K562 (cell line): Measurements from ENCODE around the gene AGTR1. TPM values are rescaled to one million over a fixed set of nuclear protein-coding genes. Genes with fewer than 3 reads are reported as not detected.

Experiments
- ATAC-seq: fragments of 200-7000 bp; cut with Tn5 transposase; 3 replicates; pipeline ENCODE4 v1.9.1; 2020; ENCODE audit warnings: moderate library complexity
- BruUV-seq: library from RNA; stranded (reverse); fragments of 400-500 nt; replicated peaks from 2 replicates; lab custom pipeline; 2021; lab: Mats Ljungman, UMichigan
- CTCF ChIA-PET: fragments of 300-600 bp; formaldehyde crosslinking; extraction: SDS; loops from one replicate; lab custom pipeline; 2021; ENCODE audit warnings: low intra/inter-chr PET ratio; lab: Yijun Ruan, JAX
- POLR2A ChIA-PET: fragments of 300-600, 350-650 bp; sonication (Branson Sonifier 250); formaldehyde crosslinking; extraction: SDS; loops from one replicate; lab custom pipeline; 2021; ENCODE audit warnings: antibody characterized with exemption, inconsistent platforms; lab: Yijun Ruan, JAX
- DNase-seq, 4 experiments: peaks; one replicate each; pipeline versions ENCODE4 v3.0.0 to v3.0.0-alpha.2; 2011 to 2018; ENCODE audit warnings: low spot score in 3 of 4, mixed read lengths in 3 of 4; ENCODE audit errors: extremely low read depth in 1 of 4
- FAIRE-seq: peaks from 2 replicates; lab custom pipeline; 2011; peaks lifted over from hg19 to GRCh38; lab: Jason Lieb, UNC
- H2AFZ ChIP-seq: 2 replicates; pipeline ENCODE4 v1.6.0; 2011; ENCODE audit warnings: low read depth, low read length, control low read depth, inconsistent platforms
- H3K27ac ChIP-seq: fragments of 200-600 bp; 3 replicates; pipeline ENCODE4 v1.8.0; 2011; ENCODE audit warnings: low read depth, mild to moderate bottlenecking, control low read depth, inconsistent platforms, low read length, moderate library complexity, mixed read lengths; ENCODE audit errors: extremely low read depth
- H3K27me3 ChIP-seq, 2 experiments: fragments of 300-600 bp in 1 of 2; 2 replicates in 1 of 2; 3 replicates in 1 of 2; pipeline versions ENCODE4 v1.6.0 to v1.8.0; 2011; ENCODE audit warnings: inconsistent platforms in 2 of 2, low read length in 2 of 2, mild to moderate bottlenecking in 1 of 2, mixed read lengths in 1 of 2, moderate library complexity in 1 of 2; ENCODE audit not compliant: control insufficient read depth in 2 of 2, insufficient read depth in 2 of 2
- H3K36me3 ChIP-seq: fragments of 300-600 bp; 3 replicates; pipeline ENCODE4 v1.8.0; 2011; ENCODE audit warnings: mild to moderate bottlenecking, low read length, inconsistent platforms; ENCODE audit not compliant: control insufficient read depth, insufficient read depth
- H3K4me1 ChIP-seq, 2 experiments: fragments of 200-600 bp in 1 of 2; replicated peaks in 1 of 2; 2 replicates in 1 of 2; 3 replicates in 1 of 2; pipeline versions ENCODE4 v1.5.1 to v1.8.0; 2011; ENCODE audit warnings: inconsistent platforms in 2 of 2, low read length in 2 of 2, mild to moderate bottlenecking in 1 of 2, mixed read lengths in 1 of 2, moderate library complexity in 1 of 2; ENCODE audit not compliant: control insufficient read depth in 2 of 2, insufficient read depth in 2 of 2
- H3K4me2 ChIP-seq: 2 replicates; pipeline ENCODE4 v1.6.1; 2011; ENCODE audit warnings: low read length, control low read depth, inconsistent platforms, mixed read lengths; ENCODE audit not compliant: insufficient read depth
- H3K4me3 ChIP-seq: fragments of 200-600 bp; sonication (generic), shearing (Covaris generic); 2 replicates; pipeline ENCODE4 v1.5.1; 2016; ENCODE audit warnings: control low read depth, inconsistent platforms
- H3K79me2 ChIP-seq: fragments of 200-600 bp; 3 replicates; pipeline ENCODE4 v1.8.0; 2011; ENCODE audit warnings: low read length, inconsistent platforms; ENCODE audit not compliant: control insufficient read depth, insufficient read depth
- H3K9ac ChIP-seq, 2 experiments: 2 replicates each; pipeline versions ENCODE4 v1.6.0 to v1.6.1; 2011; ENCODE audit warnings: low read depth in 2 of 2, low read length in 2 of 2, control low read depth in 1 of 2, inconsistent platforms in 1 of 2, mild to moderate bottlenecking in 1 of 2, mixed read lengths in 1 of 2; ENCODE audit not compliant: insufficient read depth in 1 of 2
- H3K9me1 ChIP-seq: one replicate; pipeline ENCODE4 v1.6.0; 2011; ENCODE audit warnings: inconsistent platforms, mild to moderate bottlenecking, low read length, moderate library complexity; ENCODE audit not compliant: control insufficient read depth, insufficient read depth
- H3K9me3 ChIP-seq: replicated peaks from 2 replicates; pipeline ENCODE4 v1.5.1; 2011; ENCODE audit warnings: low read depth, low read length, inconsistent platforms; ENCODE audit not compliant: control insufficient read depth, insufficient read depth
- H4K20me1 ChIP-seq: replicated peaks from 2 replicates; pipeline ENCODE4 v1.6.1; 2011; ENCODE audit warnings: low read length, inconsistent platforms, mixed read lengths; ENCODE audit not compliant: control insufficient read depth, insufficient read depth
- KDM4B ChIP-seq, 2 experiments: fragments of 450-650 bp in 1 of 2; sonication (generic) in 1 of 2; IDR thresholded peaks; 2 replicates each; pipeline ENCODE4 v1.6.1; 2016 to 2017; ENCODE audit warnings: borderline replicate concordance in 2 of 2, antibody characterized with exemption in 1 of 2, low read depth in 1 of 2, mild to moderate bottlenecking in 1 of 2
- POLR2G ChIP-seq: fragments of 200-400 bp; formaldehyde crosslinking; IDR thresholded peaks from 2 replicates; pipeline ENCODE4 v1.6.1; 2017; ENCODE audit warnings: low read depth, mild to moderate bottlenecking, antibody characterized with exemption, low read length, moderate library complexity
- RBM25 ChIP-seq: fragments of 200-400 bp; formaldehyde crosslinking; IDR thresholded peaks from 2 replicates; pipeline ENCODE4 v1.6.1; 2018; ENCODE audit warnings: low read length, low read depth, moderate library complexity; ENCODE audit not compliant: severe bottlenecking
- TAF15 ChIP-seq: fragments of 200-400 bp; formaldehyde crosslinking; IDR thresholded peaks from 2 replicates; pipeline ENCODE4 v1.6.1; 2017; ENCODE audit warnings: mild to moderate bottlenecking, low read depth, low read length, moderate library complexity
- TARDBP ChIP-seq: fragments of 450-650 bp; IDR thresholded peaks from 2 replicates; pipeline ENCODE4 v1.6.1; 2016
- ZBTB5 ChIP-seq: fragments of 450-650 bp; IDR thresholded peaks from 2 replicates; pipeline ENCODE4 v1.6.1; 2017; ENCODE audit warnings: antibody characterized with exemption
- WGBS: fragments of 100-300 bp; shearing (Covaris generic); methylation state at CpG from one replicate; pipeline ENCODE4 v1.1.6; 2016; ENCODE audit warnings: low coverage, mixed read lengths; ENCODE audit not compliant: insufficient coverage; ENCODE audit errors: missing lambda C conversion rate; 5-methylcytosine and 5-hydroxymethylcytosine counted together
- in situ Hi-C: fragments of 300-500 bp; cut with MboI; formaldehyde crosslinking; loops from 4 replicates; pipeline ENCODE4 v1.15.0; 2018; ENCODE audit warnings: inconsistent platforms, mixed read lengths
- intact Hi-C: fragments of 100-400 bp; cut with micrococcal nuclease; formaldehyde crosslinking; loops from 2 replicates; pipeline ENCODE4 v1.14.2; 2022
- polyA plus RNA-seq, 8 experiments: library from polyadenylated mRNA; depleted of rRNA in 4 of 8; stranded (reverse) in 5 of 8; unstranded in 3 of 8; fragments of >200 nt; fragmentation: Nextera tagmentation in 2 of 8; fragmentation: Illumina TruSeq in 1 of 8; extraction: Ambion mirVana in 2 of 8; extraction: Trizol in 1 of 8; gene quantifications; 2 replicates each; pipeline versions ENCODE4 v1.2.1 to v1.2.3, GENCODE V29; 2011 to 2014; ENCODE audit warnings: inconsistent platforms in 1 of 8, missing spikeins in 1 of 8
- total RNA-seq, 7 experiments: library from RNA; depleted of rRNA in 6 of 7; stranded (reverse); fragments of >200 nt in 6 of 7; fragmentation: Illumina TruSeq in 2 of 7; extraction: Trizol in 2 of 7; gene quantifications; 2 replicates each; pipeline versions ENCODE4 v1.2.1 to v1.2.3, GENCODE V29; 2011 to 2021; ENCODE audit warnings: low replicate concordance in 1 of 7

Gene AGTR1
- total and polyA plus RNA-seq, 9 of the 15 experiments (the other 6 are each of a cell fraction or from before 2014, with no cell fraction given) = not detected

- Histone ChIP-seq H3K9ac (no peak overlapping the region), H3K9me1 (no peaks in the 10 kb centered on the region), H3K79me2 (no peaks in the 10 kb centered on the region), H3K27me3 (no peaks in the 10 kb centered on the region), H4K20me1 (no peaks in the 10 kb centered on the region), H3K27ac (no peak overlapping the region), H3K9me3 (peaks cover 2% of the 10 kb centered on the region; the same call in 1 of the 2 replicates), H3K4me2 (no peak overlapping the region), H2AFZ (no peak overlapping the region), H3K4me3 (no peak overlapping the region), H3K4me1 (no peaks in the 10 kb centered on the region), H3K36me3 (no peaks in the 10 kb centered on the region)
- DNase-seq = no peak
- TF ChIP-seq KDM4B (IDR thresholded peaks at IDR 0.05; ENCODE audit: borderline replicate concordance in 2 of 2, low read depth in 1 of 2) (no peak), POLR2G (no peak), ZBTB5 (no peak), RBM25 (no peak), TAF15 (no peak), TARDBP (no peak)
- ATAC-seq = no peak
- 0% methylated on average over 5 of the region's 6 CpGs for WGBS
- FAIRE-seq = no peak
- in situ Hi-C loops = no loop called here
- CTCF ChIA-PET = no interaction called here
- intact Hi-C loops = no loop called here
- POLR2A ChIA-PET = no interaction called here
- no TSS peak for BruUV-seq
Observed at GRCh38 chr3:148789146-148789545, 91.4 kb downstream of the AGTR1 start.
